ENCODE measurements around the gene KEL.

Gene KEL

DNA sequence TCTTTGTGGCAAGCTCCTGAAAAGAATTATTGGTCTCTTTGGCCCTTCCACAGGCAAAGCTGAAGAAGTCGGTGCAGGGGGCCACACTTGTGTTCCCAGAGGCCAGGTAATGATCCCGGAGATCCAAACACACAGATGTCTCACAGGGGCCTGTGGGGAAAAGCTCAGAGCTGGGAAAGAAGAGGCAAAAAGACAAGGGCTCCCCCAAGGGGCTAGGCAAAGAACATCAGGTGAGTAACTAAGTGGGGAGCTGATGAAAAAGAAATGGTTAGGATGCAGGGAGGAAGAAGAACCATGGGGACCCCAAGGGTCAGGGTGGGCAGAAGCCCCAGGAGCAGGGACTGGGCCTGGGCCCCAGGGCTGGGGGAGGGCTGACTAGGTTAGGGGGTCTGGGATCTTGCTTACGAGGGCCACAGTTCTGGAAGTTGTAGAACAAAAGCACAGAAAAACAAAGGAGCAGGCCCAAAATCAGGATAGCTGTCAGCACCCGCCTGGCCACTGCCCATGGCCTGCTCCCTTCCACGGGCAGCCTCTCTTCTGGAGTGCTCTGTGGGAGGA lies 1.1 kb downstream of the KEL start:
- DNase-seq, result no peak

DNA sequence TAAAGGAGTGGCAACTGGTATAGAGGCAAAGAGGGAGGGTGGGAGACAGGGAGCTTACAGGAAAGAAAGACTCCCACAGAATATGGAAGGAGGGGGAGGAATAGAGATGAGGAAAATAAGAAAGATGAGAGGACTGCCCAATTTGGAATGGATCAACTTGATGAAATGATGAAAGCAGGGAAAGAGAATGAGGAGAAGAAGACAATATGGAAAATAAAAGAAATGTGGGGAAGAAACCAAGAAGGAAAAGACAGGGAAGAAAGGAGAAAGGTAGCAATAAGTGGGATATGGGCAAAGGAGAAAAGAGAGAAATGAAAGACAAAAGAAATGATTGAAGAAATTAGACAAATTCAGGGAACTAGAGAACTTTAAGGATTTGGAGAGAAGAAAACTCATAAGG lies 3.0 kb downstream of the KEL start:
- no peak for DNase-seq

DNA sequence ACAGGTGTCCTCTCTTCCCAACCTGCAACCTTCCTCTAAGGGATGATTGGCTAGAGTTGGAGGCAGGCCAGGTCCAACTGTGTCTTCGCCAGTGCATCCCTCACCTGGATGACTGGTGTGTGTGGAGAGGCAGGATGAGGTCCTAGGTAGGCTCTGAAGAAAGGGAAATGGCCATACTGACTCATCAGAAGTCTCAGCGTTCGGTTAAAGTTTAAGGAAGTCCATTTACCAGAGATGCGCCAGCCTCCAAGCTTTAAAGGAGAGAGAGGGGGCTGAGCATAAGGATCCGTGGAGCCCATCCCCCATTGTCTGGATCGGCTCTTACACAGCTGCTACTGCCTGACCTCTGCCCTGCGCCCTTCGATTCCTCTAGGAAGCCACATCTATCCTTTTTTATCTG lies 4.4 kb downstream of the KEL start:
- no peak for DNase-seq

DNA sequence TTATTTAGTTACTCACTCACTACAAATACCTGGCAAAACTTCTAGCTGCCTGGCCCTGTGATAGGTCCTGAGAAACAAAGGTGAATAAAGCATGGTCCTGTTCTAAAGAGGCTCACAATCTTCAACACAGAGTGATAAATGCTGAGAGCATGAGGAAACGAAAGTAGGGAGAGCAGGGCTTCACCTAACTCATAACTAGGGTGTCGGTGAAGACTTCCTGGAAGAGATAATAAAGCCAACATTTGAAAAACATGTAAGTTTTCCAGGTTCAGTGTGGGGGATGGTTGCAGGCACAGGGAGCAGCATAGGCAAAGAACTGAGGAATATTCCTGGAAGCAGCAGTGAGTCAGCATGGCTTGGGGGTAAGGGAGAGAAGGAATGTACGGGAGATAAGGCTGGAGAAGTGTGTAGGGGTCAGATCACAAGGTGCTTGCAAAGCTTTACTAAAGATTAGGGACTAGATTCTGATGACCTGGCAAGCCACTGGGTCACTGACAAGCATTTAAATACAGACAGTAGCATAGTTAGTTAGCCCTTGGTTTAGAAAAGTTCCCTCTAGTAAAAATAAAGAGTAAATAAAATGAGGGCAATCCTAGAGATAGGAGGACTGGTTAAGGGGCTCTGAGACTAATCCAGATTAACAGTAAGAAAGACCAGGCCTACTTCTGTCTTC lies 5.1 kb downstream of the KEL start:
- DNase-seq, result no peak

DNA sequence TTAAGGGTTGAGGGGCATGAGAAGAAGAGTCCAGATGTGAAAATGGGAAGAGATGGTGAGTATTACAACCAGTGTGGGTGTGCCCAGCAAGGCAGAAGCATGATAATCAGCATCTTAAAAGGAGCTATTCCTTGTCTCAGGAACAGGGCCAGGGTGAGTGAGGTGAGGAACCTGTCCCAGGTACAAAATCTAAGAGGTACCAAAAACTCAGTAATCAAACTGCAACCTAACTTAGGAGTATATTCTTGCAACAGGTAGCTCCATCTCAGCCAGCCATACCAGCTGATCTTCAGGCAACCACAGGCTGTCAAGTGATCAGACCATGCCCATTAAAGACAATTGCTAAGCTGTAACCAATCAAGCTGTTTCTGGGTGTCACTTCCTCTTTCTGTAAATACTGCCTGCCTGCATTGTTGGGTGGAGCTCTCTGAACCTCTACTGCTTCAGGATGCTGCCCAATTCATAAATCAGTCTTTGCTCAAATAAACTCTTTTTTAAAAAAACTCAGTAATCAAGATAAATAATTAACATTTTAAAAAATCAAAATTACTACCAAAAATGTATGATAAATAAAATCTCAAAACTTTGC lies 7.4 kb downstream of the KEL start:
- no peak for DNase-seq

DNA sequence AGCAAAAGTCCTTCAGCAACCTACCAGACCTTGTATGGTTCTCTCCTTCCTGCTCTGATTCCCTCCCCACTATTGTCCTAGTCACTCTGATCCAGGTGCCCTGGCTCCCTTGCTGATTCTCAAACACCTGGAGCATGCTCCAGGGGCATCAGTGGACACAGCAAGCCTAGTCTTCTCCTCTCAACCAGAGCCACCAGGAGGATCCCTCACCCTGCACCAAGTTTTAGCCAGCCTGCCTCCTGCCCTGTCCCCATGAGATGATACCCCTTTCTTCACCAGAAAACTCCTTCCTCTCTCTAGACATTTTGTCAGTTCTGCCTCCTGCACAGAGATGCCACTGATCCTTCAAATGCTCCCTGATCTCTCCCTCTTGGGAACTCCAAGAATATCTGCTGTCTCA lies 11.9 kb downstream of the KEL start:
- no peak for DNase-seq

DNA sequence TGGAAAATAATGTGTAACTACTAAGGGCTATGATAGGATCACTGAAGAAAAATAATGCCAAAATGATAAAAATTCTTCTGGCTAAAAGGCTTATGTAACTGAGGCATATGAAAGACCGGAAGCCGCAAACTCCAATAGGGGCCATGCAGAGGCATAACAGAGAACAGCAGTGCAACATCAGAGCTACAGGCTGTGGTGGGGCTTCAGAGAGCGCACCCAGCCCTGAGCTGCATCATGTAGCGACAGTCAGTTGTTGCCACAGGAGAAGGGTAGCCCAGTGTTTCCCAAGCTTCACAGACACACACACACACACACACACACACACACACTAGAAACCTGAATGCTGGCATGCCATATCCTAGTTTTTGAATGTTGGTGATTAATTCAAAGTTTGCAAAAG lies 13.6 kb downstream of the KEL start:
- no peak for DNase-seq

DNA sequence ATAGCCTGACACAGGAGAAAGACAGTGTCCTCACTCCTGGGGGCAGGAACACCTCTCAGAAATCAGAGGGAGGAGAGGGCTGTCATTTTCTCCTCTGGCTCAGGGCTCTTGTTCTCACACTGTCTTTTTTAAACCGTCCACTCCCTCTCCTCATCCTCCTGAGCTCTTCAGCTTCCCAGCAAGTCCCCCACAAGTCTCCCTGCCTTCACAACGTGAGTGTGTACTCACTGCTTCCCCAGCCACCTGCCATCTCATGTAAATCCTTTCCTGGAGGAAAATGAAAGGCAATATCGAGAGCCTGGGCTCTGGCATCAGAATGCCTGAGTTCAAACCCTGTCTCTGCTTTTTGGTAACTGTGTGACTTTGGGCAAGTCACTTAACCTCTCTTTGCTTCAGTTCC lies 17.2 kb downstream of the KEL start:
- no peak for DNase-seq

DNA sequence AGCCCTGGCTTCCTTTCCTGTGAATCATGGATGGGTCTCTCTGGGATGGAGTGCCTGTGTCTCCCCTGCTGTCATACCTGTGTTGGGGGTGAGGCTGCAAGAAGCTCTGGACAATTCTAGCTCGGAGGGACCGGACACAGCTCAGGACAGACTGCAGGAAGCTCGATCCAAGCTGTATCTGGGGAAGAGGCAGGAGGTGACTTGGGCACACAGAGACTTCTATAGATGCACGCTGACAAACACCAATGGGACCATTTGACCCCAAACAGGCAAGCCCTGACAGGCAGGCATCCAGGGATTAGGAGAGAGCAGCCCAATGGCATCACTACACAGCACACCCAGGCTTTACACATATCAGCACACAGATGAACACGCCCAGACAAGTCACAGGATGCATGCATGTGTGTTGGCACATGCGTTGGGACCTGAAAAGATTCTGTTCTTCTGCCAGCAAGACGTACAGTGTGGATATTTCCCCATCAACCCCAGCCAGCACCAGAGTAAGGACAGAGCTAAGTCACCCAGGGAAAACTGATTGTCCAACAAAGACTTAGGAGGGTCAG lies 18.4 kb downstream of the KEL start:
- no peak for DNase-seq

DNA sequence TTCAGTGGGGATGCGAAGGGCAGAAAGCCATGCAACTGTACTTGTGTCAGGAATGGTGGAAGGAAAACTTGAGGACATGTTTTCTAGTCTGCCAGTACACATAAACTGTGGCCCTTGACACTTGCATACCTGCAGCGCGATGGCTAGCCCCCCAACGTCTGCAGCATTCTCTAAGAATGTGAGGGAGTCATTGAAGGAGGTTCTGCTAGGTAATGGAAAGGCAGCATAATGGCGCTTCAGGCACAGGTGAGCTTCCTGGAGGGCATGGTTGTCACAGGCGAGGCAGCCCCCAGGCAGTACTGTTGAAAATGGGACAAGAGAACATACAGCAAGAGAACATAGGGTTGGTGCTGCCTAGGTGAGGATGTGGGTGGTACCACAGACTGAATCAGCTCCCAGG lies 19.4 kb downstream of the KEL start:
- DNase-seq, result no peak

DNA sequence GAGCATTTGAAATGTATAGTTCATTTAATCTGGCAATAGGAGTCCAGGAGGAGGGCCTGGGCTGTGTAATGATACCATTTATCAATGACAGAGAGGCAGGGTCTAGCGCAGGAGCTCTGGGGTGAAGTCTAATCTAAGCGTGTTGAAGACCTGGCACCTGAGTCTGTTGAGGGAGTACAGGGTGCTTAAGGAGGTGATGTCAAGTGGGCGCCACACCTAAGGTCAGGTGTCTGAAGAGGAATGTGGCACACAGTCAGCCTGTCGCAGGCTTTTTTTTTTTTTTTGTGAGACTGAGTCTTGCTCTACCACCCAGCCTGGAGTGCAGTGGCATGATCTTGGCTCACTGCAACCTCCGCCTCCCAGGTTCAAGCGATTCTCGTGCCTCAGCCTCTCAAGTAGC lies 20.6 kb downstream of the KEL start:
- DNase-seq, result no peak

DNA sequence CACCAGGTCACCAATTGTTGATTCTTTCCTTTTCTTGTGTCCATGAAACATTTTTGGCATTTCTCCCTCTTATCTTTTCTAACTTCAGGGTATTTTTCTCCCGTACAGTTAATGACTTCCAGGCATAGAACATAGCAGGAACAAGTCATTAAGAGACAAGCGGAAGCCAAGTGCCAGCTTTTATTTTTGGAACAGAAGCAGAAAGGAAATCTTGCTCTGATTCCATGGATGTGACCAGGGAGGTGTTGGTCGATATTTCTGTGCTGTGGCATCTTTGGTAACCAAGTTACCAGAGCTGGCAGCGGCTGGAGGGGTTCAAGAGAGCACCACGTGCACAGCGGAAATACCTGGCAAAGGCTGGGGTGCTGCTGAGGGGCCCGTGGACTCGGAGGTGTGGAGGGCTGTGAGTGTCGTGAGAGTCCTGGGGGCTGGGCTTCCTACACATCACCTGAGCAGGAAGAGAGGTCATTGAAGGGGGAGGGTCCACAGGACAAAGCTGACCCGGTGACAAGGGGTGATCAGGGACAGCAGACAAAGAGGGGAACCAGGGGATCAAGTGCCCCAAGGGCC lies 21.1 kb downstream of the KEL start:
- no peak for DNase-seq

DNA sequence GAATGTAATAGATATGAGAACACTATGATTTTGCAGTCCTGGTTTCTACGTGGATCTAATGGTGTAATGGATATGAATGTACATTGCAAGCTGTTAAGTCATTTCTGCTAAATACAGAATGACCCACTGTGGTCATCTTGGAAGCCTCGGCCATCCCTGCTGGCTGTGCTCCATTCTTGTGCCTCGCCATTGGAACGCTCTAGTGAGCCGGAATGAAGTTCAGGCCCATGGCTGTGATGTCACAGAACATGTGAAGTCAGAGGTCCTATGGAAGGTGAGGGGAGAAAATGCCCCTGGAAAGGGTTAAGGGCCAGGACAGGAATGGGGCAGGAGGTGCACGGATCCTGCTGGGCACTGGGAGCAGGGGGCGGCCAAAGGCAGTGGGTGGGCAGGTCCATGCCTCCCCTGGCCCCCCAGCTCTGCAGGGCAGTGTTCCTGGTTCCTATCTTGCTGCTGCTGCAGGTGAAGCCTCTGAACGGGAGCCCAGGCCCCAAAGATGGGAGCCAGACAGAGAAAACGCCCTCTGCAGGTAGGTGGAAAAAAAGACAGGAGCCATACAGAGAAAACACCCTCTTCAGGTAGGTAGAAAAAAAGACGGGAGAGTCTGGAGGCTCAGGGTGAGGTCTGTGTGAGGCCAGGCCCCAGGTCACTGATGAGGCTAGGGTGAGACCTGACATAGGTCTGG lies 22.8 kb downstream of the KEL start, which contains the start of gene LLCFC1:
Gene LLCFC1, plus strand, starts transcription at position 259 of the 685 bp plus-strand sequence. Its CDS starts 138 bp downstream, at position 397.
- no peak for DNase-seq

DNA sequence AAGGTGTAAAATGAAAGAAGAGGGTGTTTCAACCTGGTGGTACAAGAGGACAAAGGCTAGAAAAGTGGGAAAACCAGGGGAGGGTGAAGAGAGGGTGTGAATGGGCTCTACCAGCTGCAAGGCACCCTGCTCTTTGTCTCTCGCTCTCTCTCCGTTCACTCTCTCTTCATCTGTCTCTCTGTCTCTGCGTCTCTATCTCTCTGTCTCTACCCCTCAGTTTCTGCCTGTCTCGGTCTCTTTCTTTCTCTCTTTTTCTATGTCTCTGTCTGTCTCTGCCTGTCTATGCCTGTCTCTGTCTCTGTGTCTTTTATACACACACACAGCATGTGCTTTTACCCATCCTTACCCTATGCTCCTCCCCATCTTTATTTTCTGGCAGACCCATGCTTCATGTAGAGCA lies 23.6 kb downstream of the KEL start:
- no peak for DNase-seq

DNA sequence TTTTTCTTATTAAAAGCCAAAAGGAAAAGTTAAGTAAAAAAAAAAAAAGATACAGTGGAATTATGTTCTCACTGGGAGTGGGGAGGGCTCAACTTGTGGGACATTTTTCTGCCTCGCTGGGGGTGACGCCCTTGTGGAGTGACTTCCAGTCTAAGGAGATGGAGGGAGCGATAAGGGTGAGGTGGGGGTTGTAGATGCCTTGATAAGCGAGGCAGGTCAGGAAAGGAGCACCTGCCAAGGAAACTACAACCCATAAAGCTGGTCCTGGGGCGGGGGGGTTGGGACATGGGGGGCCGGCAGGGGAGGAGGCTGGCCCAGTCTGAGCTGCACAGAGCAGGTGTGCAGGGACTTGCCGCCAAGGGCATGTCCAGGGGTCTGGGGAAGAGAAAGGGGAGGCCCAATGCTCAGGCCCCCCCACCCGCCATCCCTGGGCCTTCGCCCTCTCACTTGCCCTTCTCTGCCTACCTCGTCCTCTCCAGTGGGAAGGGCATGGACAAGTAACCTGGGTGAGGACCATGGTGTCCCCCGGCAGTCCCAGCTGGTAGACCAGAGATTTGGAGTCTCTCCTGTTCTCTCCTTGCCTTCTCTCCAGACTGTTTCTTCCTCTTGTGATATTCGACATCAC lies 26.1 kb downstream of the KEL start:
- DNase-seq, result no peak

DNA sequence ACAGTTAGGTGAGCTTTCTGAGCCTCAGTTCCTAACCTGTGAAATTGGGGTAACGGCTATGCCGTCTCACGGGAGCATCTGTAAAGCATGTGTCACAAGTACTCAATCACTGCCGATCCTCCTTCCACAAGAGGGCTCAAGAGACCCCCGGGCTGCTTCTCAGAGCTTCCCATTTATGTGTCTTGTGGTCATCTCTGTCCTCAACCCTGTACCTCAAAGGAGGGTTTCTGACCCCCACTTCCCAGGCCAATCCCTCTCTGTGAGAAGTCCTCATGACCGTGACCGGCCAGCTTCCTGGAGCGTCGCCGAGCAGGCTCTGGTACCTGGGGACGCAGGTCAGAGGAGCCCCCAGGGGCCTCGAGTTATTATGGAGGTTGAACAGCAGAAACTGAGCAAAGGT lies 28.1 kb downstream of the KEL start:
- DNase-seq, result no peak

DNA sequence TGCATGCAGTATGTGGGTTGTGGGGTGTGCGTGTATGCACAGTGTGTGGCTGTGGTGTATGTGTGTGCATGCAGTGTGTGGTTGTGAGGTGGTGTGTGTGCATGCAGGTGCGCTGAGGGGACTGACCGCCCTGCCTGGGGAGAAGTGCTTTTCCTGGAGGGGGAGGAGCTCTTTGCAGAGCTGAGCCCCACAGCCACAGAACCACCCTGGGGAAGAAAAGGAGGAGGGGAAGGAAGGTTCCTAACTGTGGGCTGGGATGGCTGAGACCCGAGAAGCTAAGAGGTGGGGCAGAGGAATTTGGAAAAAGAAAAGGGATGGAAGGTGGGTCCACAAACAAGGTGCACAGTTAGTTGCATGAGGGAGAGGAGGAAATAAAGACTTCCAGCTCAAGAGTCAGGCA lies 28.5 kb downstream of the KEL start, which contains the start of gene TRPV5:
Gene TRPV5, minus strand, starts transcription at position 123 of the 400 bp plus-strand sequence. CDS start 287 bp downstream, outside the sequence.
- no peak for DNase-seq

DNA sequence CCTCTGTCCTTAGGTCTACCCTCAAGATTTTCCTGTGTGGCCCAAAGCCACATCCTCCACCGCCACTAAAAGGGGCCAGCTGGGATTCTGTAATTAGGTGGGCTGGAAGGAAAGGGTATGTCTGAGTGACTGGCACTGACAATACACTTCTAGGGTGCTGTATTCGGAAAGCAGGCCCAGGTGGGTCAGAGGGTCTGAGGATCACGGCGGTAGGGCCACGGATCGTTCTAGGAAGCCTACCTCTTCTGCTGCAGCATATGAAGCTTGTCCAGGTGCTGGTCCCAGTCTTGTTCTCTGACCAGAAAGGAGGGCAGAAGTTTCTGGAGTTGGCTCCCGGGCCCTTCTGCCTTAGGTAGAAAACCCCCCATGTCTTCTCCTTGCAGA lies 29.1 kb downstream of the KEL start:
- DNase-seq, result no peak

DNA sequence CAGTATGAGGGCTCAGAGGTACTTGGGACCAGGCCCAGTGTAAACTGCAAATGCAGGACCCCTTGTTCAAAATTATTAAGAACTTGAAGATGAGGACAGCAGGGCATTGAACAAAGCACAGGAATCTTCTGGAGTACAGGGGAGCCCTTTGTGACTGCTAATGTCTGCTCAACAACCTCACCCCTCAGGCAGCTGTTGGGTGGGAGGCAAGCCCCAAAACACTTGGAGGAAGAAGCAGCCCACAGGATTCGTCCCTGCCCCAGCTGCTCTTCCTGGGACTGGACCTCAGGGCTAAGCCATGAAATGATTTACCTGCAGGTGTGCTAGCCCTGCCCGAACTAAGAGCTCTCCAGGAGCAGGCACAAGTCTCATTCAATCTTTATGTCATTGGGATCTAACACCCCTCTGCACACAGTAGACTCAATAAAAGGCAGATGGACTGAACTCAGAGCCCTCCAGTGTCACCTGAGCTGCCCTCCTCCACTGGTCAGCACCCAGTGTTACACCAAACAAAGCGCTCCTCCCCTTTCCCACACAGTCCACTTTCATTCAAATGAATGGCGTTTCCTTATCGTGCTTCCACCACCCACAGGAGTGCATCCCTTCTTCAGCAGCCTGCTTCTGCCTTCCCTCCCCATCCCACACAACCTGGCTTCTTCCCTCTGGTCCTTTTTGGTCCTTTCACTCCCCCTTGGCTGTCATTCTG lies 29.6 kb downstream of the KEL start:
- DNase-seq, result no peak

DNA sequence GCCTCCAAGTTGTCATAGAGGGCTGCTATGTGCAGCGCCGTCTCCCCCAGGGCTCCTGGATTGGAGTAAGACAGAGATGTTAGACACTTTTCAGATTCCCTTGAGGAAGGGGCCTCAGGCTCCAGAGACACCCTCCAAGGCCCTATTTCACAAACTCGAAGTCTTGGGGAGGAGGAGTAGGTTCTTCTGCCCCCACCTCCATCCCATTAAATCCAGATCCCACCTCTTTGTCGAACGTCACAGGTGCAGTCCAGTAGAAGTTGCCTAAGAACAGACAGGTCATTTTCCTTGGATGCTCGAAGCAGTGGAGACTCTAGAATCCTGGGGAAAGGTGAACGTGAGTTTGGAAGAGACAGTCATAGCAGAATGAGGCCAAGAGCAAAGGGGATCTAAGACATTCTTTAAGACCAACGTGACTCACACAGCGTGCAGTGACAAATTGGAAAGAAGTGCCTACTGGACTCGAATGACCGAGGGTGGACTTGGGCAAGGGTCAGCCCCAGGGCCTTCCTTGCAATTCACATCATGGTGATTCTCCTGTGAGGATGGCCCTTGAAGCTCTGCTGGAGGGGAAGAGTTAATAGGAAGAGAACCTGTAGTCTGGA lies 31.9 kb downstream of the KEL start:
- DNase-seq, result no peak

DNA sequence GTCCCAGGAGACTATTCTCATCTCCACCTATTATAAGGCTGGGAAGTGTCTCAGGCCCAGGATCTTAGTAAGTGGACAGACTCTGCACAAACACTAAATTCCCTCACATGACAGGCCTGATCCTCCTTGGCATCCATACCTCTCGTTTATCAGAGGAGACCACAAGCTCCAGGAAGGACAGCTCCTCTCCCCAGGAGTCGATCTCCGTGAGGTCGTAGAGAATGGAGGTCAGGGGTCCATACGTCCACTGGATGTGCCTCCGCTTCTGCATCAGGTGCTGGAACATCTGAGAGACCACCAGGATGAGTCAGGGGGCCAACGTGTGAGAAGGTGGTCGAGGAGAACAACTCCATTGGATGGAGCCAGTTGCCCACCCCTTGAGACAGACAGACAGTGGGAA lies 34.2 kb downstream of the KEL start:
- no peak for DNase-seq

Measured in amniotic stem cell (primary cell).